BE2C (cell line): ENCODE measurements around the gene IGSF9.

Experiments used
- DNase-seq: peaks from one replicate; pipeline ENCODE4 v3.0.0-alpha.2; 2020
- H3K27me3 ChIP-seq: fragments of 250-450 bp; sonication (Bioruptor Pico); 2 replicates; pipeline ENCODE4 v1.5.1; 2020; ENCODE audit warnings: mild to moderate bottlenecking
- H3K36me3 ChIP-seq: fragments of 250-450 bp; sonication (Bioruptor Pico); 2 replicates; pipeline ENCODE4 v1.5.1; 2020; ENCODE audit warnings: mild to moderate bottlenecking
- H3K4me1 ChIP-seq: fragments of 250-450 bp; sonication (Bioruptor Pico); 2 replicates; pipeline ENCODE4 v1.5.1; 2020
- H3K4me3 ChIP-seq: 2 replicates; pipeline ENCODE4 v1.5.1; 2011; ENCODE audit warnings: low read depth, low read length
- H3K9me3 ChIP-seq: fragments of 250-450 bp; sonication (Bioruptor Pico); 2 replicates; pipeline ENCODE4 v1.5.1; 2020
- TF ChIP-seq, protein P1 (sequence below): IDR thresholded peaks from 2 replicates; pipeline ENCODE4 v1.5.1; 2012; ENCODE audit warnings: mild to moderate bottlenecking, low read depth, low read length

The IGSF9 gene

GRCh38 chr1:159890390-159890789 lies 55.0 kb downstream of the IGSF9 start:
- no peaks in the 10 kb centered on the region for H3K9me3 ChIP-seq
- H3K27me3 ChIP-seq, result no peaks in the 10 kb centered on the region
- TF ChIP-seq, protein P1, sequence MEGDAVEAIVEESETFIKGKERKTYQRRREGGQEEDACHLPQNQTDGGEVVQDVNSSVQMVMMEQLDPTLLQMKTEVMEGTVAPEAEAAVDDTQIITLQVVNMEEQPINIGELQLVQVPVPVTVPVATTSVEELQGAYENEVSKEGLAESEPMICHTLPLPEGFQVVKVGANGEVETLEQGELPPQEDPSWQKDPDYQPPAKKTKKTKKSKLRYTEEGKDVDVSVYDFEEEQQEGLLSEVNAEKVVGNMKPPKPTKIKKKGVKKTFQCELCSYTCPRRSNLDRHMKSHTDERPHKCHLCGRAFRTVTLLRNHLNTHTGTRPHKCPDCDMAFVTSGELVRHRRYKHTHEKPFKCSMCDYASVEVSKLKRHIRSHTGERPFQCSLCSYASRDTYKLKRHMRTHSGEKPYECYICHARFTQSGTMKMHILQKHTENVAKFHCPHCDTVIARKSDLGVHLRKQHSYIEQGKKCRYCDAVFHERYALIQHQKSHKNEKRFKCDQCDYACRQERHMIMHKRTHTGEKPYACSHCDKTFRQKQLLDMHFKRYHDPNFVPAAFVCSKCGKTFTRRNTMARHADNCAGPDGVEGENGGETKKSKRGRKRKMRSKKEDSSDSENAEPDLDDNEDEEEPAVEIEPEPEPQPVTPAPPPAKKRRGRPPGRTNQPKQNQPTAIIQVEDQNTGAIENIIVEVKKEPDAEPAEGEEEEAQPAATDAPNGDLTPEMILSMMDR, result no peak
- peaks cover 8% of the 10 kb centered on the region for H3K4me1 ChIP-seq
- no peaks in the 10 kb centered on the region for H3K36me3 ChIP-seq
- H3K4me3 ChIP-seq, result no peak overlapping the region
- no peak for DNase-seq

GRCh38 chr1:159889821-159890252 lies 55.6 kb downstream of the IGSF9 start:
- TF ChIP-seq, protein P1, result no peak
- H3K36me3 ChIP-seq, result no peaks in the 10 kb centered on the region
- H3K4me1 ChIP-seq, result peaks cover 8% of the 10 kb centered on the region
- peak; percentile 46 for DNase-seq
- no peak overlapping the region for H3K4me3 ChIP-seq
- H3K9me3 ChIP-seq, result no peaks in the 10 kb centered on the region
- no peaks in the 10 kb centered on the region for H3K27me3 ChIP-seq

DNA sequence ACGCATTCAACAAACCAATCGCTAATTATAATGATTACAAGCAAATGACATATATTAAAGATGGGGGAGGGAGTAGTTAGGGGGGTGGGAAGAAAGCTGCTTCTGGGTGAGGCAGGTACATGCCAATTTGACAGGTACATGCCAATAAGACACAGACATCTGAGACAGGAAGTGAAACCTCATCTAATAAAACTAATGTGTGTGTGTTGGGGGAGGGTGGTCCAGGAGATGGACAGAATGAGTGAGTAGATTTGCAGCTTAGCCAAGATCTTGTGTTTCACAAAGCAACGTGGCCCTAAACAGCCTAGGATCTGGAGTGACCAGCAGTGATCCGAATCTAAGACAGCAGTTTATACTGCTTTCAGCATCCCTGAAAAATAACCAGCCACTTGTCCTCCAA lies 56.2 kb downstream of the IGSF9 start:
- Histone ChIP-seq H3K4me1 (peaks cover 8% of the 10 kb centered on the region), H3K9me3 (no peaks in the 10 kb centered on the region), H3K4me3 (no peak overlapping the region), H3K36me3 (no peaks in the 10 kb centered on the region), H3K27me3 (no peaks in the 10 kb centered on the region)
- TF ChIP-seq, protein P1, result no peak
- no peak for DNase-seq

DNA sequence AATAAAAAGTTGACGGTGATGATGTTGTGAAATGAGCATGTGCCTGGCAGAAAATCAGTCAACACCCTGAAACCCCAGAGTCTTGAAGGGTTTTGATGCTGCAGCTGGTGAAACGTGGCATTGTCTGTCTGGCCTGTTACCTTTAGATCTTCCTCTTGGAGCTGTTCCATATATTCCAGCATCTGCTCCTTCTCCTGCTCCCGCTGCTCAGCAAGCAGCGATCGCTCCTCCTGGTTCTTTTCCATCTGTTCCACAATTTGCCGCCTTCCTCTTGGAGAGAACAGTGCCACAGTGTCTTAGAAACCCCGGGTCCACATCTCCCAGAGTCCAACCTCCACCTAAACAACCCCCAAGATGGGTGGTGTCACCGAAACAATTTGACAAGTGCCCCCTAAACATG lies 61.1 kb downstream of the IGSF9 start:
- DNase-seq, result no peak
- H3K27me3 ChIP-seq, result no peaks in the 10 kb centered on the region
- H3K4me3 ChIP-seq, result no peak overlapping the region
- peaks cover 26% of the 10 kb centered on the region for H3K4me1 ChIP-seq
- no peaks in the 10 kb centered on the region for H3K36me3 ChIP-seq
- no peaks in the 10 kb centered on the region for H3K9me3 ChIP-seq
- TF ChIP-seq, protein P1, result no peak

DNA sequence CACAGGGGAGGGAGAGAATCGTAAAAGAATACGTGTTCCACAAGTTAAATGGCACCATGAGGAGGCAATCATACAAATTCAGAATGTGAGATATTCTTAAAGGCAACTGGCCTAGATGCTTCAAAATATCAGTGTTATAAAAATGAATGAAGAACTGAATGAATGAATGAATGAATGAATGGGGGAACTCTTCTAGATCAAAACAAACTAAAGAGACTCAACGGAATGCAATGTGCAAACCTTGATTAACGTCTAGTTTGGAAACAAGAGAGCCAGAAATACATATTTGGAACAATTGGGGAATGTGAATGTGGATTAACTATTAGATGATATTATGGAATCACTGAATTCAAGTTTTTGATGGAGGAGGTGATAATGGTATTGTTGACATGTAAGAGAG lies 62.3 kb downstream of the IGSF9 start:
- H3K27me3 ChIP-seq, result no peaks in the 10 kb centered on the region
- no peaks in the 10 kb centered on the region for H3K36me3 ChIP-seq
- DNase-seq, result no peak
- TF ChIP-seq, protein P1, result no peak
- no peak overlapping the region for H3K4me3 ChIP-seq
- peaks cover 29% of the 10 kb centered on the region for H3K4me1 ChIP-seq
- no peaks in the 10 kb centered on the region for H3K9me3 ChIP-seq

DNA sequence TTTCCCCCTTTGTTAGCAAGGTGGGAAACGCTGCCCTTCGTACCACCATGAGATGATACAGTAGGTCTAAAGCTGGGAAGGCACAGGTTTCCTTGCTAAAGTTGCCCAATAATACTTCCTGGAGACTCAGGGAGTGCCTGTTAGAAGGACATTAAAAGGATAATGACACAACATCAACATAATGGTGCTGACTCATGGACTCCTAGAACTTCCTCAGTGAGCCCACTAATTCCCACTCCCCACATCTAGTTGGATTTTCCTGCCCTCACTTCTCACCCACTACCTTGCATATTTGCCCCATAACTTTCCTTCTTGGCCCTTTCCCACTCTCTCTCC lies 62.9 kb downstream of the IGSF9 start:
- H3K4me1 ChIP-seq, result peaks cover 32% of the 10 kb centered on the region

More for the DNA sequence above, 62.9 kb downstream of the IGSF9 start:
- Histone ChIP-seq H3K36me3 (no peaks in the 10 kb centered on the region), H3K9me3 (no peaks in the 10 kb centered on the region), H3K27me3 (no peaks in the 10 kb centered on the region), H3K4me3 (no peak overlapping the region)
- DNase-seq, result no peak
- TF ChIP-seq, protein P1, result no peak
